Thyroid gland (tissue), 4 donors: Measurements from ENCODE around the gene SLC38A3. TPM values are rescaled to one million over a fixed set of nuclear protein-coding genes. Genes with fewer than 3 reads are reported as not detected.

Experiments used
- DNase-seq, 2 donors: peaks; one replicate each; pipeline ENCODE4 v3.0.0-alpha.2; 2019
- H3K27ac ChIP-seq, 3 donors: fragments of 200-600 bp; sonication (generic); 1 replicate in 2 of 3; 2 replicates in 1 of 3; pipeline ENCODE4 v1.5.1; 2016 to 2019; ENCODE audit warnings: mild to moderate bottlenecking in 1 of 3, moderate library complexity in 1 of 3
- H3K27me3 ChIP-seq: fragments of 200-600 bp; sonication (generic); one replicate; pipeline ENCODE4 v1.5.1; 2019
- H3K36me3 ChIP-seq, 2 donors: fragments of 200-600 bp; sonication (generic); one replicate each; pipeline ENCODE4 v1.5.1; 2016 to 2019
- H3K4me1 ChIP-seq, 2 donors: fragments of 200-600 bp; sonication (generic); one replicate each; pipeline ENCODE4 v1.5.1; 2017 to 2019
- H3K4me3 ChIP-seq, 3 donors: fragments of 200-600 bp; sonication (generic); replicated peaks in 1 of 3; 1 replicate in 2 of 3; 2 replicates in 1 of 3; pipeline ENCODE4 v1.5.1; 2016; ENCODE audit warnings: mild to moderate bottlenecking in 1 of 3
- H3K9me3 ChIP-seq: fragments of 200-600 bp; sonication (generic); one replicate; pipeline ENCODE4 v1.5.1; 2017
- POLR2A ChIP-seq, 2 donors: fragments of 450-650 bp; IDR thresholded peaks; one replicate each; pipeline ENCODE4 v1.6.1; 2017; ENCODE audit warnings: antibody characterized with exemption in 2 of 2, mild to moderate bottlenecking in 2 of 2, moderate library complexity in 1 of 2
- WGBS, 2 donors: methylation state at CpG; one replicate each; pipeline ENCODE4 v1.1.5; 2017; 5-methylcytosine and 5-hydroxymethylcytosine counted together
- intact Hi-C: fragments of 100-400 bp; cut with DNase I; formaldehyde crosslinking; loops from one replicate; pipeline ENCODE4 v1.15.1; 2023
- total RNA-seq, 4 donors: library from RNA; depleted of rRNA; stranded (reverse); fragments of >200 nt; gene quantifications; one replicate each; pipeline ENCODE4 v1.2.3, GENCODE V29; 2016
- TF ChIP-seq, protein P1 (sequence below), 6 experiments: fragments of 200-600 bp in 3 of 6; fragments of 450-650 bp in 3 of 6; sonication (generic) in 3 of 6; IDR thresholded peaks; one replicate each; pipeline ENCODE4 v1.5.1; 2016 to 2019; ENCODE audit warnings: antibody characterized with exemption in 6 of 6, mild to moderate bottlenecking in 2 of 6, inconsistent platforms in 1 of 6, moderate library complexity in 1 of 6

Gene SLC38A3
- total RNA-seq, 4 donors from 2014 or later: 1.1 to 5.0 (median 3.6) TPM

DNA sequence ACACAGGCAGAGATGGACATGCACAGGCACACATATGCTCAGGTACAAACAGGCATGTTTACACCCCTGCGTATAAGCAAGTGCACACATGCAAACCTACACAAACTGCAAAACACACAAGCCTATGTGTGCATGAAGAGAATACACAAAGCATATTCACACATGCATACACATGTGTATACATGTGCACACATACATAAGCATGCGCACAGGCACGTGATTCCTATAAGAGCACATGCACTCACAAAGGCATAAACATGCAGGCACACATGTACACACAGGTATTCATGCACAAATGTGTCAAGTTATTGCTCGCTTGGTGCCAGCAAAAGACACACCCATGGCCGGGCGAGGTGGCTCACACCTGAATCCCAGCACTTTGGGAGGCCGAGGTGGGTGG is 15.1 kb upstream of the SLC38A3 start:
- 90 to 95% methylated on average over 7 of the region's 7 CpGs for WGBS, 2 donors
- no peak overlapping the region for H3K27ac ChIP-seq
- peaks cover 18% of the 10 kb centered on the region for H3K27me3 ChIP-seq
- TF ChIP-seq, protein P1, sequence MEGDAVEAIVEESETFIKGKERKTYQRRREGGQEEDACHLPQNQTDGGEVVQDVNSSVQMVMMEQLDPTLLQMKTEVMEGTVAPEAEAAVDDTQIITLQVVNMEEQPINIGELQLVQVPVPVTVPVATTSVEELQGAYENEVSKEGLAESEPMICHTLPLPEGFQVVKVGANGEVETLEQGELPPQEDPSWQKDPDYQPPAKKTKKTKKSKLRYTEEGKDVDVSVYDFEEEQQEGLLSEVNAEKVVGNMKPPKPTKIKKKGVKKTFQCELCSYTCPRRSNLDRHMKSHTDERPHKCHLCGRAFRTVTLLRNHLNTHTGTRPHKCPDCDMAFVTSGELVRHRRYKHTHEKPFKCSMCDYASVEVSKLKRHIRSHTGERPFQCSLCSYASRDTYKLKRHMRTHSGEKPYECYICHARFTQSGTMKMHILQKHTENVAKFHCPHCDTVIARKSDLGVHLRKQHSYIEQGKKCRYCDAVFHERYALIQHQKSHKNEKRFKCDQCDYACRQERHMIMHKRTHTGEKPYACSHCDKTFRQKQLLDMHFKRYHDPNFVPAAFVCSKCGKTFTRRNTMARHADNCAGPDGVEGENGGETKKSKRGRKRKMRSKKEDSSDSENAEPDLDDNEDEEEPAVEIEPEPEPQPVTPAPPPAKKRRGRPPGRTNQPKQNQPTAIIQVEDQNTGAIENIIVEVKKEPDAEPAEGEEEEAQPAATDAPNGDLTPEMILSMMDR (IDR thresholded peaks at IDR 0.05): no peak
- TF ChIP-seq POLR2A (IDR thresholded peaks at IDR 0.05): no peak
- H3K4me3 ChIP-seq: no peak overlapping the region
- peaks cover 0 to 4% of the 10 kb centered on the region in 2 donors for H3K36me3 ChIP-seq
- H3K9me3 ChIP-seq: no peaks in the 10 kb centered on the region
- peaks cover 0 to 19% of the 10 kb centered on the region in 2 donors for H3K4me1 ChIP-seq
- no peak for DNase-seq
- intact Hi-C loops: loop anchor here (2.0 kb wide), 1 partner anchor 67 kb away; no protein-coding TSS in a partner anchor

DNA sequence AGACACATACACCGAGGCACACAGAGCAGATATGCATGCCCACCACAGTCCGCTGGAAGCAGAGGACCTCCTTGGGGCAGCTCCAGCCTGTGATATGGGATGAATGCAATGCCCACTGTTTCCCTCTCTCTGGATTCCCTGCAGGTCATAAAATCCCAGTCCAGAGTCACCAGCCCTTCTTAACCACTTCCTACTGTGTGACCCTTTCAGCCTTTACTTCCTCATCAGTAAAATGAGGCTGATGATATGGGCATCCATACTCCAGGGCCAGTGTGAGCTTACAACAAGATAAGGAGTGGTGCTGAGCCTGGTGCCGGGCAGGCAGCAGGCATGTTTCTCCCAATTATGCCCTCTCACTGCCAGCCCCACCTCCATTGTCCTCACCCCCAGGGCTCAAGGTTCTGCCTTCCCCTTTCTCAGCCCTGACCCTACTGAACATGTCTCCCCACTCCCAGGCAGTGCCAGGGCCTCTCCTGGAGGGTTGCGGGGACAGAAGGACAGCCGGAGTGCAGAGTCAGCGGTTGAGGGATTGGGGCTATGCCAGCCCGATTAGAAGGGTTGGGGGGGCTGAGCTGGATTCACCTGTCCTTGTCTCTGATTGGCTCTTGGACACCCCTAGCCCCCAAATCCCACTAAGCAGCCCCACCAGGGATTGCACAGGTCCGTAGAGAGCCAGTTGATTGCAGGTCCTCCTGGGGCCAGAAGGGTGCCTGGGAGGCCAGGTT is 14.0 kb upstream of the SLC38A3 start, which contains the start of gene GNAT1:
TSS of gene GNAT1 (plus strand) at position 675 of the 725 bp plus-strand sequence. CDS start 116 bp downstream, outside the sequence.
- intact Hi-C loops: no loop called here
- Histone ChIP-seq H3K4me3 (no peak within 1 kb of the TSS), H3K36me3 (peaks cover 0 to 4% of the 10 kb centered on the region in 2 donors), H3K27me3 (peaks cover 18% of the 10 kb centered on the region), H3K4me1 (peaks cover 0 to 19% of the 10 kb centered on the region in 2 donors), H3K27ac (no peak within 1 kb of the TSS), H3K9me3 (no peaks in the 10 kb centered on the region)
- TF ChIP-seq POLR2A (IDR thresholded peaks at IDR 0.05): no peak
- TF ChIP-seq, protein P1 (IDR thresholded peaks at IDR 0.05): no peak
- no peak for DNase-seq
- 68 to 72% methylated on average over 7 to 8 of the region's 8 CpGs for WGBS, 2 donors

DNA sequence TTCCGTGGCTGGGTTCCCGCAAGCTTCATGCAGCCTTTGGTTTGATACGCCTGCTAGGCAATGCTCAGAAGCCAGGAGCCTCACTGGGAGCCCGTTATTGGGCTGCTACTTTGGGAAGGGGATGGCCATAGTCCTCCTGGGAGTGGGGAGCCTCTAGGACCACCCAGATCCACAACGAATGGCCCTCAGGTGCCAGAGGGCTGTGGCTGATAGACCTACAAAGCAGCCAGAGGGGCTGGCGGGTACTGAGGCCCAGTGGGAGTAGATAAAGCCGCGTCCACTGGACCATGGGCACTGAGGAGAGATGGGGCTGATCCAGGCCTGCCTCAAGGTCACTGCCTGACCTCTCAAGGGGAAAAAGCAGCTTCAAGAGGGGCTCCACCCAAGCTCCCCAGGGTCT is 12.9 kb upstream of the SLC38A3 start:
- Histone ChIP-seq H3K4me1 (peaks cover 0 to 19% of the 10 kb centered on the region in 2 donors), H3K9me3 (no peaks in the 10 kb centered on the region), H3K27ac (no peak overlapping the region), H3K36me3 (no peaks in the 10 kb centered on the region), H3K27me3 (peaks cover 18% of the 10 kb centered on the region), H3K4me3 (no peak overlapping the region)
- no peak for TF ChIP-seq POLR2A (IDR thresholded peaks at IDR 0.05)
- TF ChIP-seq, protein P1 (IDR thresholded peaks at IDR 0.05): no peak
- whole genome bisulfite sequencing, 2 donors: 83 to 84% methylated on average over 5 to 6 of the region's 8 CpGs
- intact Hi-C loops: loop anchor here (1.0 kb wide), 1 partner anchor 34 kb away; no protein-coding TSS in a partner anchor
- DNase-seq: no peak

GRCh38 chr3:50192689-50193141 is 12.4 kb upstream of the SLC38A3 start:
- H3K27me3 ChIP-seq: peaks cover 18% of the 10 kb centered on the region
- TF ChIP-seq, protein P1 (IDR thresholded peaks at IDR 0.05): peak; percentile 79 to 93 (median 86)
- no peak for TF ChIP-seq POLR2A (IDR thresholded peaks at IDR 0.05)
- intact Hi-C loops: loop anchor here (1.0 kb wide), 1 partner anchor 34 kb away; no protein-coding TSS in a partner anchor
- 12 to 16% methylated on average over 16 to 21 of the region's 21 CpGs for WGBS, 2 donors
- peaks cover 0 to 19% of the 10 kb centered on the region in 2 donors for H3K4me1 ChIP-seq
- H3K27ac ChIP-seq: no peak overlapping the region
- no peaks in the 10 kb centered on the region for H3K36me3 ChIP-seq
- H3K4me3 ChIP-seq: no peak overlapping the region
- peak; percentile 70 to 74 for DNase-seq
- H3K9me3 ChIP-seq: no peaks in the 10 kb centered on the region

GRCh38 chr3:50193286-50193685 is 11.8 kb upstream of the SLC38A3 start:
- 50% methylated on average over 7 of the region's 36 CpGs; no CpG with 5 or more reads in 1 of the 2 donors for WGBS, 2 donors
- peaks cover 0 to 19% of the 10 kb centered on the region in 2 donors for H3K4me1 ChIP-seq
- H3K27ac ChIP-seq: no peak overlapping the region
- no peak for DNase-seq
- intact Hi-C loops: no loop called here
- H3K27me3 ChIP-seq: peaks cover 18% of the 10 kb centered on the region
- H3K36me3 ChIP-seq: no peaks in the 10 kb centered on the region
- H3K9me3 ChIP-seq: no peaks in the 10 kb centered on the region
- TF ChIP-seq, protein P1 (IDR thresholded peaks at IDR 0.05): no peak
- TF ChIP-seq POLR2A (IDR thresholded peaks at IDR 0.05): no peak
- no peak overlapping the region for H3K4me3 ChIP-seq
